ENCODE results near the gene WDR59.
"Not testable (repeated sequence)": the region's sequence is repeated elsewhere in the genome, so short reads cannot be mapped to it uniquely, and the experiment has no call there.

The WDR59 gene

DNA sequence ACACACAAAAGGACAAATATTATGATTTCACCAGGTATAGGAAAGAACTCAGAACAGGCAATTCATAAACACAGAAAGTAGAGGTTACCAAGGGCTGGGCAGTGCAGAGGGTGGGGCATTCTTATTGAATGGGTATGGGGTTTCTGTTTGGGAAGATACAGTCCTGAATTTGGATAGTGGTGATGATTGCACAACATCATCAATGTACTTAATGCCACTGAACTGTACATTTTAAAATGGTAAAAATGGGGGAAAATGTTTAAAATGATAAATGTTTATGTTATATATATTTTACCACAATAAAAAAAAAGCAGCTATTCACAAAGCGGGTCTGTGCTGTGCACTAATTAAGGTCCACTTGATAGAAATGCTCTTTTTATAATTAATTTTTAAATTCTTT lies 137.7 kb downstream of the WDR59 start:
- DNase-seq, result no peak

DNA sequence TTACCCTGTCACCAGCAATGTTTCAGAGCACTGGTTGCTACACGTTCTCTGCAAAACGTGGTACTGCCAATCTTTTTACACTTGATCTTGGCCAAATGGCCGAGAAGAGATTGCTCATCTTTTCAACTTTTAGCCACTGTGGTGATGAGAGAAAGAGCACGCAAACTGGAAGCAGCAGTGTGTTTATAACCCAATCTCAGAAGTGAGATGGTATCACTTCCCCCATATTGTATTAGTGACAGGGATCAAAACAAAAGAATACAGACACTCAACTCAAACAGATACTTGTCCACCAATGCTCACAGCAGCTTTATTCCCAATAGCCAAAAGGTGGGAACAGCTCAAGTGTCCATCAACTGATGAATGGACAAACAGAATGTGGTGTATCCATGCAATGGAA lies 138.2 kb downstream of the WDR59 start:
- no peak for DNase-seq

DNA sequence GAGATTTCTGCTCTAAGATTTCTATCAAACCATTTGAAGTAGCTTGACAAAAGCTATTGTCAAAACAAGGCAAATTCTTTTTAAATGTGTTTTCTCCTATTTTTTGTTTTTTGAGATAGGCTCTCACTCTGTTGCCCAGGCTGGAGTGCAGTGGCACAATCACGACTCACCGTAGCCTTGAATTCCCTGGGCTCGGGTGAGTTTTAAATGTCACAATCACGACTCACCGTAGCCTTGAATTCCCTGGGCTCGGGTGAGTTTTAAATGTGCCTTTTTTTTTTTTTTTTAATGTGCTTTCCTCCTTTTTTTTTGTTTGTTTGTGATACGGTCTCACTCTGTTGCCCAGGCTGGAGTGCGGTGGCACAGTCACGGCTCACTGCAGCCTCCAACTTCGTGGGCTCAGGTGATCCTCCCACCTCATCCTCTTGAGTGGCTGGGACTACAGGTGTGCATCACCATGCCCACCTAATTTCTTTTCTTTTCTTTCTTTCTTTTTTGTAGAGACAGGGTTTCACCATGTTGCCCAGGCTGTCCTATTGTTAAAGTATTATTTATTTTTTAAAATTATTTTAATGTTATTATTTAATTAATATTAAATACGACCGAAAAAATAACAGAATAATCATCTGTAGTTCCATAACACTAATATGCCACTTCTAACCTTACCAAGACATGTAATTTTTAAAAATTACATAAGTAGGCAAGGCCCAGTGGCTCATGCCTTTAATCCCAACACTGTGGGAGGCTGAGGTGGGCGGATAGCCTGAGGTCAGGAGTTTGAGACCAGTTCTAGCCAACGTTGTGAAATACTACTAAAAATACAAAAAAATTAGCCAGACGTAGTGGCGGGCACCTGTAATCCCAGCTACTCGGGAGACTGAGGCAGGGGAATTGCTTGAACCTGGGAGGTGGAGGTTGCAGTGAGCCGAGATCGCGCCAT lies 140.6 kb downstream of the WDR59 start:
- DNase-seq, result no peak

- DNase-seq, result not testable (repeated sequence)
These were observed 141.4 kb downstream of the WDR59 start for GRCh38 chr16:74843381-74844035.

GRCh38 chr16:74842413-74842812 lies 142.5 kb downstream of the WDR59 start:
- DNase-seq, result no peak

- DNase-seq, result no peak
These were observed 143.0 kb downstream of the WDR59 start for GRCh38 chr16:74841904-74842303.

GRCh38 chr16:74841469-74841868 lies 143.5 kb downstream of the WDR59 start:
- DNase-seq, result no peak

DNA sequence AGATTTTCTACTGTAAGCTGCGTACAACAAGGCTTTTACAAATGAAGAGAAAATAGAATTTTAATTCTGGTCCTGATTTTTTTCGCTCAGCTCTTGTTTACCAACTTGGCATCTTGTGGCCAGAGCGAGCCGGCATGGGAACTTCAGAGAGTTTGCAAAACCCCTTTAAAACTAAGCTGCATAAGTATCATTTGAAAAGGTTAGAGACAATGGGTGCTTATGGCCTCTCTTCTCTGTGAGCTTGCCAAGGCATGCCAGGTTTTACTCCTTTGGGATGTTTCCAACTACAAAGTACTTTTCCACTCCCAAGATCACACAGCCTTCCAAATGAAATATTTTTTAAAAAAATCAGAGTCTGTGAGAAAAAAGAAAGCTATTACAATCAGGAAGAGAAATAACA lies 147.9 kb downstream of the WDR59 start:
- DNase-seq, result no peak

GRCh38 chr16:74836111-74836671 lies 148.7 kb downstream of the WDR59 start:
- no peak for DNase-seq

DNA sequence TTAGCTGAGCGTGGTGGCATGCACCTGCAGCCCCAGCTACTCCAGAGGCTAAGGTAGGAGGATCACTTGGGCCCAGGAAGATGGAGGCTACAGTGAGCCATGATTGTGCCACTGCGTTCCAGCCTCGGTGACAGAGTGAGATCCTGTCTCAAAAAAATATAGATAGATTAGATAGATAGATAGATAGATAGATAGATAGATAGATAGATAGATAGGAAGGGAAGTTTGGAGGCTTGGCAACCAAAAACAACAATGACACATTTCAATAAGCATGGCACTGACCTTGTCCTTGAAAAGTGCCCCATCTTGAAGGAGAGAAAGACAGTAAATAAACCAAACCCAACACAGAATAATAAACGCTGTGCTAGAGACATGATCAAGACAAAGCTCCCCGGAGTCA lies 152.7 kb downstream of the WDR59 start:
- DNase-seq, result no peak

DNA sequence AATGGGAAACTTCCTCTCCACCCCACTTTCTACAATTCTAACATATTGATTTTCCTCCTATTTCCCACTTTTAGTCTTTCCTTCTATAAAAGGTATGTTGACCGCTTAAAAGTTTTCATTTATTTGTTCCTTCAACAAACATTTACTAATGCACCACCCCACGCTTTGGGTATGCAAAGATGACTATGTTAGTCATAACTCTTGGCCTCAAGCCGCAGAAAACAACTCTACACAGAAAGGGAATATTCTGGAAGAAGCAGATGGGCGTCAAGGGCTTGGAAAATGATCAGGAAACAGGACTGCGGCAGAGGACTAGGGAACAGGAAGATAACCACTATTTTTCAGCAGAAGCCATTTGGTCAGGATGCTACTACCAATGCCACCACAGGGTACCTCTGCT lies 153.5 kb downstream of the WDR59 start:
- DNase-seq, result no peak

GRCh38 chr16:74830648-74831047 lies 154.3 kb downstream of the WDR59 start:
- DNase-seq, result no peak

GRCh38 chr16:74829637-74830036 lies 155.3 kb downstream of the WDR59 start:
- DNase-seq, result no peak

- no peak for DNase-seq
These were observed 159.0 kb downstream of the WDR59 start for GRCh38 chr16:74825941-74826340.

DNA sequence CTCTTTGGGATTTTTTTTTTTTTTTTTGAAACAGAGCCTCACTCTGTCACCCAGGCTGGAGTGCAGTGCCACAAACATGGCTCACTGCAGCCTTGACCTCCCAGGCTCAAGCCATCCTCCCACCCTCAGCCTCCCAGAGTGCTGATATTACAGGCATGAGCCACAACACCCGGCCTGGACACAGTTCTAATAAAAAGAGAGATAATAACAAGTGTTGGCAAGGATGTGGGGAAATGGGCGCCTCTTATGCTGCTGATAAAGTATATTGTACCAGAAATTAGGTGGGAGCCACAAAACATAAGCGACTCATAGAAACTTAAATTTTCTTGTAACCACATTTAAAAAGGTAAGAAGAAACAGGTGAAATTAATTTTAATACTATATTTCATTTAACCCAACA lies 159.9 kb downstream of the WDR59 start:
- DNase-seq, result no peak

All from T-helper 1 cell (primary cell).